Measurements from ENCODE around the gene GSTM2. TPM values are rescaled to one million over a fixed set of nuclear protein-coding genes. Genes with fewer than 3 reads are reported as not detected.

GSTM2 gene
- total and polyA plus RNA-seq, 3 donors from 2014 or later: 68.0 to 131 (median 83.2) TPM

DNA sequence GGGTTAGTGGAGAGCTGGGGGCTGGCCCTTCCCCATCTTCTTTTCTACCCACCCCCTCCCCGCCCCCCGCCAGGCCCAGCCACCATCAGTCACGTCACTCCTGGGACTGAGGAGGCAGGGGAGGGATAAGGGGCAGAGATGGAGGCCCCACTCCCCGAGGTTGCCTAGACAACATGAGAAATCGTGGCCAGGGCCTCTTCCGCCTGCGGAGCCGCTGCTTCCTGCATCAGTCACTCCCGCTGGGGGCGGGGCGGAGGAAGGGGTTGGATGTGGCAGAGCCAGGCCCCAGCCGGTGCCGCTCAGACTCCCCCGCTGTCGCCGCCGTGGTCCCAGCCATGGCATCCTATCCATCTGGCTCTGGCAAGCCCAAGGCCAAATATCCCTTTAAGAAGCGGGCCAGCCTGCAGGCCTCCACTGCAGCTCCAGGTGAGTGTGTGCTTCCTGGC lies 47.0 kb upstream of the GSTM2 start:
- H3K36me3 ChIP-seq (ENCODE audit: low read depth, missing control alignments): no peaks in the 10 kb centered on the region
- intact Hi-C loops (cut with DNase I; ENCODE audit: low total_unique reads): no loop called here
- H3K9me3 ChIP-seq: no peaks in the 10 kb centered on the region
- H3K4me1 ChIP-seq: peaks cover 38% of the 10 kb centered on the region
- peak overlapping the region; percentile 64 to 80 for H3K4me3 ChIP-seq
- 0 to 2% methylated on average over 4 to 18 of the region's 18 CpGs for WGBS, 2 donors
- H3K27me3 ChIP-seq: no peaks in the 10 kb centered on the region
- no peak for TF ChIP-seq POLR2A (IDR thresholded peaks at IDR 0.05)
- TF ChIP-seq, protein P1, sequence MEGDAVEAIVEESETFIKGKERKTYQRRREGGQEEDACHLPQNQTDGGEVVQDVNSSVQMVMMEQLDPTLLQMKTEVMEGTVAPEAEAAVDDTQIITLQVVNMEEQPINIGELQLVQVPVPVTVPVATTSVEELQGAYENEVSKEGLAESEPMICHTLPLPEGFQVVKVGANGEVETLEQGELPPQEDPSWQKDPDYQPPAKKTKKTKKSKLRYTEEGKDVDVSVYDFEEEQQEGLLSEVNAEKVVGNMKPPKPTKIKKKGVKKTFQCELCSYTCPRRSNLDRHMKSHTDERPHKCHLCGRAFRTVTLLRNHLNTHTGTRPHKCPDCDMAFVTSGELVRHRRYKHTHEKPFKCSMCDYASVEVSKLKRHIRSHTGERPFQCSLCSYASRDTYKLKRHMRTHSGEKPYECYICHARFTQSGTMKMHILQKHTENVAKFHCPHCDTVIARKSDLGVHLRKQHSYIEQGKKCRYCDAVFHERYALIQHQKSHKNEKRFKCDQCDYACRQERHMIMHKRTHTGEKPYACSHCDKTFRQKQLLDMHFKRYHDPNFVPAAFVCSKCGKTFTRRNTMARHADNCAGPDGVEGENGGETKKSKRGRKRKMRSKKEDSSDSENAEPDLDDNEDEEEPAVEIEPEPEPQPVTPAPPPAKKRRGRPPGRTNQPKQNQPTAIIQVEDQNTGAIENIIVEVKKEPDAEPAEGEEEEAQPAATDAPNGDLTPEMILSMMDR (IDR thresholded peaks at IDR 0.05): no peak
- peak; percentile 95 for DNase-seq
- H3K27ac ChIP-seq: peak overlapping the region; percentile 68 to 87

DNA sequence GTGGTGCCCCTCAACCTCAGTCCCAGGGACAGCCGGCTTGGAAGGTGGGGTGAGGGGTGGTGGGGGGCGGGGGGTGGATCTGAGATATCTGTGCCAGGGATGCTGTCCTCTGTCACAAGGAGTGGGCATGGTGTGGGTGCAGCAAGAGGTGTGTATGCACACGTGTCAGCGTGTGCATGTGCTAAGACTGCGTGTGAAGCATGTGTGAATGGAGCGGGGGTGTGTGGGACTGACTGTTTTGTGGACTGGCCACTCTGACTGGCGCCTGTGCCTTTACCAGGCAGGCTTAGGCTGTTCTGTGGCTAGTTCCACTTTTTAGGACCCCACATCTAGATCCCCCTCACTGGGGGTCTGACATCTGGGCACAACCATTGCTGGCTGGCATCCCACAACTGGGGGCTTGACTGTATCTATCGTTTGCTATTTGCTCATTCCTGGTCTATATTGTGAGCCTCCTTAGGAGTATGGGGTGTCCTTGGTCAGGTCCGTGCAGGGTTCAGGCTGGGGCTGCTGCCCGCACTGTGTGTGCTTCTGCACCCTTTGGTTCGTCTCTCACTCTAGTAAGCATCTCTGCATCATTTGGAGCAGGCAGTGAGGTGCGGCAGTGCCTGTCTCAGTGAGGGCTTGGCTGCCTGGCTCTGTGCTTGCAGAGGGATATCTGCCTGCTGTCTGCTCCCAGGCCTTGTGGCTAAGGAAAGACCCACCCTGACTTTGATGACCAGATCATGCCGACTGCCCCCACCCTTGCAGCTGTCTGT lies 46.3 kb upstream of the GSTM2 start:
- Histone ChIP-seq H3K27me3 (no peaks in the 10 kb centered on the region), H3K4me1 (peaks cover 38% of the 10 kb centered on the region), H3K27ac (peak overlapping the region in 1 of 2 donors; percentile 68), H3K36me3 (ENCODE audit: low read depth, missing control alignments) (no peaks in the 10 kb centered on the region), H3K9me3 (no peaks in the 10 kb centered on the region), H3K4me3 (peak overlapping the region; percentile 64 to 80)
- WGBS, 2 donors: 43 to 46% methylated on average over 5 to 13 of the region's 13 CpGs
- intact Hi-C loops (cut with DNase I; ENCODE audit: low total_unique reads): no loop called here
- no peak for DNase-seq
- TF ChIP-seq POLR2A (IDR thresholded peaks at IDR 0.05): no peak
- TF ChIP-seq, protein P1 (IDR thresholded peaks at IDR 0.05): no peak

DNA sequence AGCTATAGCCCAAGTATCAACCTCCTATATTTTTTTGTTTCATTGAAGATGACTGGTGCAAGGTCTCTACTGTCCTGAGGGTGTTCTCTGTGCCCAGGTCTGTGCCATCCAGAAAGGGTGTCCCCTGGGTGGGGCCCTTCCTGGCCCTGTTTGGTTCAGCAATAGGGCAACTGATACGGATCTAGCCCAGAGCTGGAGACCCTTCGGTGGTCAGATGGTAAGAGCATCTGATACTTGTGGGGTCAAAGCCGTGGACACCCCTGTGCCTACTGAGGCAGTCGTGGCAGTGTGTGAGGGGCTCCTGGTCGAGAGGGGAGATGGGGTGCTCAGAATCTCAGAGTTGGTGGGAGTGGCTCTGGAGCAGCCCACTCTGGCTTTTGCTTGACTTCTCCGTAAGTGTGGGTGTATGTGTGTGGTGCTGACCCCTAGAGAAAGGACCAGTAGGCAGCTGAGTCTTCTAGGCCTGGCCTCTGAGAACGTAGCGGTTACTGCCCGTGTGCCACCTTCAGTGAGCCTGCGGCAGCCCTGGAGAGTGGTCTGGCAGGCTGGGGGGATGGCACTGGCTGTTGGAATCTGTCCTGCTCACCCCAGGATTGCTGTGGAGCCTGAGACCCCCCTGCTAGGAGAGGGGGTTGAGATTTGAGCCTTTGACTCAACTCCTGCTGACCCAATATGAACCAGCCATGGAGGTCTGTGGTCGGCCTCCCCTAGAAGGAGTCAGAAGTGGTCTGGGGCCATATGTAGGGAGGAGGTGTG lies 45.5 kb upstream of the GSTM2 start:
- peaks cover 38% of the 10 kb centered on the region for H3K4me1 ChIP-seq
- no peak for DNase-seq
- no peak overlapping the region for H3K4me3 ChIP-seq
- no peaks in the 10 kb centered on the region for H3K27me3 ChIP-seq
- no peak overlapping the region for H3K27ac ChIP-seq
- no peak for TF ChIP-seq POLR2A (IDR thresholded peaks at IDR 0.05)
- TF ChIP-seq, protein P1 (IDR thresholded peaks at IDR 0.05): no peak
- H3K9me3 ChIP-seq: no peaks in the 10 kb centered on the region
- H3K36me3 ChIP-seq (ENCODE audit: low read depth, missing control alignments): no peaks in the 10 kb centered on the region
- 87 to 91% methylated on average over 10 to 11 of the region's 11 CpGs for WGBS, 2 donors
- intact Hi-C loops (cut with DNase I; ENCODE audit: low total_unique reads): no loop called here

DNA sequence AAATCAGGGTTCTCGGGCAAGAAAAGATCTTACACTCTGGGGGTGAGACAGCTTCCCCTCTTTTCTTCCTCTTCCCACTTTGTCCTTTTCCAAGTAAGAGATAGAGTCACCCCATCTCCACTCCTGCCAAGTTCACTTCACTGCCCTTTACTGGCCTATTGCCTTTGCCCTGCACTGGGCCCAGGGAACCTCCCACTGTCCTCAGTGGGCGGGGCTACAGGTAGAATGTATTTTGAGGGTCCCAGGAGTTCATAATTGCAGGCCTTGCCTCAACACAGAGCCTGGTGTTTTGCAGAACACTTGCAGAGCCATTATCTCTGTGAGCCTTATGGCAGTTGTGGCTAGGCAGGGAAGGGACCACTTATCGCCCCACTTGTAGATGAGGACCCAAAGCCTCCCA lies 45.0 kb upstream of the GSTM2 start:
- no peak for DNase-seq
- Histone ChIP-seq H3K4me1 (peaks cover 38% of the 10 kb centered on the region), H3K27ac (no peak overlapping the region), H3K27me3 (no peaks in the 10 kb centered on the region), H3K4me3 (no peak overlapping the region), H3K9me3 (no peaks in the 10 kb centered on the region), H3K36me3 (ENCODE audit: low read depth, missing control alignments) (no peaks in the 10 kb centered on the region)
- intact Hi-C loops (cut with DNase I; ENCODE audit: low total_unique reads): no loop called here
- TF ChIP-seq, protein P1 (IDR thresholded peaks at IDR 0.05): no peak
- TF ChIP-seq POLR2A (IDR thresholded peaks at IDR 0.05): no peak
- WGBS, 2 donors: 90 to 92% methylated on average over 3 of the region's 3 CpGs

Data from testis (tissue), 3 donors.